NCI-H524 (cell line): ENCODE measurements around the gene HADHB.
"Not testable (repeated sequence)": the region's sequence is repeated elsewhere in the genome, so short reads cannot be mapped to it uniquely, and the experiment has no call there.

Source experiments
- DNase-seq, 2 experiments: peaks; one replicate each; lab custom pipeline; 2025; lab: John Stamatoyannopoulos, UW

Gene HADHB

DNA sequence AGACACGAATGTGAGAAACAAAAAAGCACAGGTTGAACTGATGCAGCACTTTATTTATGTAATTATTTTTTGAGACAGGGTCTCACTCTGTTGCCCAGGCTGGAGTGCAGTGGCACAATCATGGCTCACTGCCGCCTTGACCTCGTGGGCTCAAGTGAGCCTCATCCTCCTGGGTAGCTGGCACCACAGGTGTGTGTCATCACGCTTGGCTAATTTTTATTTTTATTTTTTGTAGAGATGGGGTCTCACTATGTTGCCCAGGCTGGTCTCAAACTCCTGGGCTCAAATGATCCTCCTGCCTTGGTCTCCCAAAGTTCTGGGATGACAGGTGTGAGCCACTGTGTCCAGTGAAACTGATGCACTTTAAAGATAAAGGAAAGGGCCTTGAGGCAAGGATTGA, 84.3 kb downstream of the HADHB start:
- not testable (repeated sequence) for DNase-seq

DNA sequence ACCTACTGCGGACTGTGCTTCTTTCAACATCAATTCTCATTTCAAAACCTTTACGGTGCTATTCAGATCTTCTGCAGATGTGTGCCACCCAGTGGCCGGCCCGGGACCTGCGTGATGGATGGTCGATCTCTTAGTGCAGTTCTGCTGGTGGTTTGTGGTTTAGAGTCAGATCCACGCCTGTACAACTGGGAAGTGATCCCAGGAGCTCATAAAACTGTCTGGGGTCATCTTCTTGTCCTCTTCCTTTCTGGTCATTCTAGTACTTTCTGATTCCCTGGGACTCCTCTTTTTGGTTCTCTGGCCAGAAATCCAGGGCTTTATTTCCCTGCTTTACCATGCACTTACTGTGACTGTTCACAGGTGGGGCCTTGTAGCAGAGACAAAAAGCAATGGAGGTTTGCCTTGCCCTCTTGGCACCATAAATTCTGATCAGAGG, 85.4 kb downstream of the HADHB start:
- DNase-seq: peak; percentile 45 to 78

DNA sequence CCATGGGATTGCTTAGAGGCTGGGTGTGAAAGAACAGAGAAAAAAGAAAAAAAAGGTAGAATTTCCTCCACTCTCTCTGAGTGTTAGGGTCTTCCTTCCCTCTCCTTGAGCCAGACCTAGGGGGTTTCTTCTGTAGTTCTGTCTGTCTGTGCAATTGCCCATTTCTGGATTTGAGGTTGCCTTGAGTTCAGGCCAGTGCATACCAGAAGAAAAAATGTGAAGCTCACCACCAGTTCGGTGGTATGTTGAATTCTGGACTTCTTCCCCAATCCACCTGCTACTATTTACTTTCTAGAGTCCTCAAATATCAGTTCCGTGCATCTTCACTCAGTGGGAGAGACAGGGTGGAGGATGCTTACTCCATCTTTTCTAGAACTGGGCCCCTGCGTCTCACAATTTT, 85.9 kb downstream of the HADHB start:
- no peak for DNase-seq

DNA sequence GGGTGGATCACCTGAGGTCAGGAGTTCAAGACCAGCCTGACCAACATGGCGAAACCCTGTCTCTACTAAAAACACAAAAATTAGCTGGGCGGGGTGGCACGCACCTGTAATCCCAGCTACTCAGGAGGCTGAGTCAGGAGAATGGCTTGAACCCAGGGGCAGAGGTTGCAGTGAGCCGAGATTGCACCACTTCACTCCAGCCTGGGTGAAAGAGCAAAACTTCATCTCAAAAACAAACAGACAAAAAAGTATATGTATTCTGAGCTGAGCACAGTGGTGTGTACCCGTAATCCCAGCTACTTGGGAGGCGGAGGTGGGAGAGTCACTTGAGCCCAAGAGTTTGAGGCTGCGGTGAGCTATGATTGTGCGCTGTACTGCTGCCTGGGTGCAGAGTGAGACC, 86.6 kb downstream of the HADHB start:
- not testable (repeated sequence) for DNase-seq

DNA sequence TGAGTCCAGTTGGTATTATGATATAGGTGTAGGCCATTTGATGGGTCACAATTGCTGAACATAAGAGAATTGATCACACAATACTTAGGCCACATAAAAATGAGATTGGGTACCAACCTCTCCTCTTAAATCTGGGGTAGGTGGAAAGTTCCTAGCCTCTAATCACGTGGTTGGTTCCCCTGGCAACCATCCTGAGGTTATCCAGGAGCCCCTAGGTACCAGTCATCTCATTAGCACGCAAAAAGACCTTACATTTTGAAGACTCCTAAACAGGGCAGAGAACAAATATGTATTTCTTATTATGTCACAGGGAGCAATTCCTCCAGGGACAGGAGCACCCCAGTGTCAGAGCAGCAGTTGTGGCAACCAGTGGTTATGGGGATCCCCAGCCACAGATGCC, 88.6 kb downstream of the HADHB start:
- DNase-seq: peak in 1 of 2 experiments; percentile 6

DNA sequence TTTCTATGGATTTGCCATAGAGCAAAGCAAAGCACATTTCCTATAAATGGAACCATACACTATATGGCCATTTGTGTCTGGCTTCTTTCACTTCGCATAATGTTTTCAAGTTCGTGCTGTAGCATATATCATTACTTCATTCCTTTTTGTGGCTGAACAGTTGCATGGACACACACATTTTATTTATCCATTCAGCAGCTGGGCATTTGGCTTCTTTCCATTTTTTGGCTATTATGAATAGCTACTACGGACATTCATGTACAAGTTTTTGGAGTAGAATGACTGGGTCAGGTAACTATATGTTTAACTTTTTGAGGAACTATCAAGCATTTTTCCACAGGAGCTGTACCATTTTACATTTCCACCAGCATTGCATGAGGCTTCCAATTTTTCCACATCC, 90.5 kb downstream of the HADHB start:
- no peak for DNase-seq

DNA sequence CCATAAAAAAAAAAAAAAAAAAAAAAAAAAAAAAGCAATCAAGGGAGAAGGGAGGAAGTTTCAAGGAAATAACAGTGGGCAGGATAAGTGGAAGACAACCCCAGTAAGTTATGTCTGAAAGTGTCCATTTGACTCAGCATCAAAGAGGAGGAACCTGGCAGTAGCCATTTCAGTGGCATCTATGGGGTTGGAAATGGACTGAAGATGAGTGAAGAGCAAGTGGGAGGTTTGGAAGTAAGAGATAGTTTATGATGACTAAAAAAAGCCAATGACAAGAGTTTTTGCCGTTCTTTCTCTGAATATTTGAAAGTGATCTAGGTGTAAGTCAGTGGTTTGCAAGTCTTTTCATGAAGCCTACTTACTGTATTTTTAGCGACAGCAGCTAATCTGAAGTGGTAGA, 92.0 kb downstream of the HADHB start:
- DNase-seq: no peak

DNA sequence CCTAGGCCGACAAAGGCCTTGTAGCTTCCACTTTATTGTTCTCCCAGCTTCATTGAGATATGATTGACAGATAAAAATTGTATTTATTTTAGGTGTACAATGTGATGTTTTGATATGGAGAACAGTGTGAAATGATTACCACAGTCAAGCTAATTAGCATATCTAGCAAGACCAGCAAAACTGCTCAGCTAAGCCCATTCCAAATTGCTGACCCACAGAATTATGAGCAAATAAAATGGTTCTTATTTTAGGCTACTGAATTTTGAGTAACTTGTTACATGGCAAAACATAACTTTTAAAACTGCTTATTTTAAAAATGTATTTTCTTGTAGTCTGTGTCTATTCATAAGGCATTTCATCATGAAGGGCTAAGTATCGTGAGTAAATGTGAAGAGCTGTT, 92.6 kb downstream of the HADHB start:
- no peak for DNase-seq
